Lung (tissue), 12 donors: ENCODE data around the gene HLA-DOA. TPM values are rescaled to one million over a fixed set of nuclear protein-coding genes. Genes with fewer than 3 reads are reported as not detected.
A peak's percentile ranks its signal among the peaks of the same experiment; 100 is the strongest.

Experiments
- ATAC-seq: fragments of 200-7000 bp; cut with Tn5 transposase; one replicate; pipeline ENCODE4 v1.9.1; 2020; ENCODE audit warnings: moderate number of reproducible peaks; ENCODE audit not compliant: insufficient read depth, low FRiP score
- DNase-seq, 3 donors: peaks; one replicate each; pipeline ENCODE4 v3.0.0-alpha.2; 2013 to 2017
- H3K27ac ChIP-seq, 2 donors: one replicate each; pipeline ENCODE4 v1.5.1; 2013; ENCODE audit warnings: mild to moderate bottlenecking in 2 of 2, moderate library complexity in 2 of 2, control low read depth in 1 of 2, inconsistent platforms in 1 of 2, low read depth in 1 of 2, low read length in 1 of 2
- H3K27me3 ChIP-seq, 3 donors: one replicate each; pipeline ENCODE4 v1.5.1; 2013; ENCODE audit warnings: low read length in 2 of 3; ENCODE audit not compliant: control insufficient read depth in 3 of 3, insufficient read depth in 3 of 3
- H3K36me3 ChIP-seq, 4 donors: one replicate each; pipeline ENCODE4 v1.5.1; 2013; ENCODE audit warnings: low read length in 4 of 4, mild to moderate bottlenecking in 1 of 4, moderate library complexity in 1 of 4; ENCODE audit not compliant: control insufficient read depth in 4 of 4, insufficient read depth in 4 of 4
- H3K4me1 ChIP-seq, 5 donors: one replicate each; pipeline ENCODE4 v1.5.1; 2013; ENCODE audit warnings: low read length in 5 of 5, mild to moderate bottlenecking in 2 of 5, moderate library complexity in 1 of 5; ENCODE audit not compliant: control insufficient read depth in 5 of 5, insufficient read depth in 5 of 5
- H3K4me3 ChIP-seq: one replicate; pipeline ENCODE4 v1.5.1; 2013; ENCODE audit warnings: mild to moderate bottlenecking, control low read depth, moderate library complexity
- H3K9ac ChIP-seq, 2 donors: one replicate each; pipeline ENCODE4 v1.5.1; 2013; ENCODE audit warnings: low read length in 2 of 2, control low read depth in 1 of 2; ENCODE audit not compliant: insufficient read depth in 1 of 2
- H3K9me3 ChIP-seq, 4 donors: one replicate each; pipeline ENCODE4 v1.5.1; 2013; ENCODE audit warnings: low read length in 3 of 4, mild to moderate bottlenecking in 1 of 4, moderate library complexity in 1 of 4; ENCODE audit not compliant: control insufficient read depth in 4 of 4, insufficient read depth in 3 of 4
- WGBS, 2 donors: extraction: QIAGEN DNeasy Blood & Tissue Kit; methylation state at CpG; one replicate each; pipeline ENCODE4 v1.1.7; 2013; 5-methylcytosine and 5-hydroxymethylcytosine counted together
- polyA plus RNA-seq, 2 donors: library from polyadenylated mRNA; stranded (reverse); fragments of 200-250 nt; gene quantifications; one replicate each; pipeline ENCODE4 v1.2.1, GENCODE V29; 2013
- total RNA-seq, 2 donors: library from RNA; depleted of rRNA in 1 of 2; stranded (reverse); fragments of >200 nt in 1 of 2; gene quantifications; one replicate each; pipeline ENCODE4 v1.2.1, GENCODE V29; 2014 to 2021
- TF ChIP-seq, protein P1 (sequence below): IDR thresholded peaks from 2 replicates; pipeline ENCODE4 v1.5.1; 2012; ENCODE audit warnings: mild to moderate bottlenecking; ENCODE audit errors: control extremely low read depth, extremely low read depth
- donor health status: control.
- donor health status: control.
- donor health status: Bipolar disorder and iron deficiency.
- donor health status: healthy.
- donor health status: DM: yes; HTN: yes; CAD: no.

HLA-DOA gene
- total and polyA plus RNA-seq, 4 donors: 4.6 to 26.4 (median 16.8) TPM

DNA sequence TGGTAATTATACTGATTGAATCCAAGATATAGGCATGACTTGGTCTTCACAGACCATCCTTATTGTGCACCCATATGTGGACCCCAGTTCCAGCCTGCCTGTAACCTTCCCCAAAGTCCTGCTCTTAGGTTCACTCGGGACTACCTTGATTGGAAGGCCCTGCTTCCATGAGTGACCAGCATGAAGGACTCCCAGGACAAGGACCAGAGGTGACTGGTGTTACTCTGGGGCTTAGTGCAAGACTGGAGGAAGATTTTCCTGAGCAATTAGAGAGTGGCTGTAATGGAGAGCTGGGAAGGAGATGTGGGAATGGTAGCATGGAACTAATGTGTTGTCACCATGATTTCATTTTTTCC lies 25.9 kb downstream of the HLA-DOA start:
- ATAC-seq (no peak), DNase-seq (no peak)
- 77 to 91% methylated on average over 1 of the region's 1 CpG for WGBS, 2 donors
- no peak overlapping the region for H3K27ac ChIP-seq
- no peaks in the 10 kb centered on the region for H3K27me3 ChIP-seq
- H3K4me3 ChIP-seq: no peak overlapping the region
- TF ChIP-seq, protein P1, sequence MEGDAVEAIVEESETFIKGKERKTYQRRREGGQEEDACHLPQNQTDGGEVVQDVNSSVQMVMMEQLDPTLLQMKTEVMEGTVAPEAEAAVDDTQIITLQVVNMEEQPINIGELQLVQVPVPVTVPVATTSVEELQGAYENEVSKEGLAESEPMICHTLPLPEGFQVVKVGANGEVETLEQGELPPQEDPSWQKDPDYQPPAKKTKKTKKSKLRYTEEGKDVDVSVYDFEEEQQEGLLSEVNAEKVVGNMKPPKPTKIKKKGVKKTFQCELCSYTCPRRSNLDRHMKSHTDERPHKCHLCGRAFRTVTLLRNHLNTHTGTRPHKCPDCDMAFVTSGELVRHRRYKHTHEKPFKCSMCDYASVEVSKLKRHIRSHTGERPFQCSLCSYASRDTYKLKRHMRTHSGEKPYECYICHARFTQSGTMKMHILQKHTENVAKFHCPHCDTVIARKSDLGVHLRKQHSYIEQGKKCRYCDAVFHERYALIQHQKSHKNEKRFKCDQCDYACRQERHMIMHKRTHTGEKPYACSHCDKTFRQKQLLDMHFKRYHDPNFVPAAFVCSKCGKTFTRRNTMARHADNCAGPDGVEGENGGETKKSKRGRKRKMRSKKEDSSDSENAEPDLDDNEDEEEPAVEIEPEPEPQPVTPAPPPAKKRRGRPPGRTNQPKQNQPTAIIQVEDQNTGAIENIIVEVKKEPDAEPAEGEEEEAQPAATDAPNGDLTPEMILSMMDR: no peak
- peaks cover 20 to 31% (median 28%) of the 10 kb centered on the region in 4 donors for H3K36me3 ChIP-seq
- H3K4me1 ChIP-seq: peaks cover 0 to 6% (median 0%) of the 10 kb centered on the region in 5 donors
- H3K9me3 ChIP-seq: no peaks in the 10 kb centered on the region
- no peak overlapping the region for H3K9ac ChIP-seq

- no peak overlapping the region for H3K4me3 ChIP-seq
- H3K27me3 ChIP-seq: no peaks in the 10 kb centered on the region
- H3K9me3 ChIP-seq: no peaks in the 10 kb centered on the region
- H3K4me1 ChIP-seq: peaks cover 0 to 6% (median 0%) of the 10 kb centered on the region in 5 donors
- H3K36me3 ChIP-seq: peaks cover 25 to 35% (median 33%) of the 10 kb centered on the region in 4 donors
- TF ChIP-seq, protein P1: no peak
- DNase-seq (peak in 1 of 3 donors; percentile 22), ATAC-seq (no peak)
- 59 to 76% methylated on average over 6 of the region's 6 CpGs for WGBS, 2 donors
- H3K9ac ChIP-seq: no peak overlapping the region
- H3K27ac ChIP-seq: no peak overlapping the region
Measured at GRCh38 chr6:32982702-32983492, 26.5 kb downstream of the HLA-DOA start.

- DNase-seq (peak in 2 of 3 donors; percentile 46 to 48), ATAC-seq (no peak)
- Histone ChIP-seq H3K9ac (no peak overlapping the region), H3K4me1 (peaks cover 0 to 6% (median 0%) of the 10 kb centered on the region in 5 donors), H3K27ac (no peak overlapping the region), H3K27me3 (no peaks in the 10 kb centered on the region), H3K36me3 (peaks cover 32 to 42% (median 40%) of the 10 kb centered on the region in 4 donors), H3K4me3 (no peak overlapping the region), H3K9me3 (no peaks in the 10 kb centered on the region)
- TF ChIP-seq, protein P1: no peak
- 44 to 55% methylated on average over 8 of the region's 8 CpGs for WGBS, 2 donors
Measured at GRCh38 chr6:32982084-32982701, 27.2 kb downstream of the HLA-DOA start.
